Fibroblast of skin of back (primary cell): ENCODE data around the gene CDH4.
"Not testable (repeated sequence)": the region's sequence is repeated elsewhere in the genome, so short reads cannot be mapped to it uniquely, and the experiment has no call there.

Source experiments
- DNase-seq: peaks from one replicate; pipeline ENCODE4 v3.0.0-alpha.2; 2013

The CDH4 gene

GRCh38 chr20:61253640-61254511 is 1.8 kb downstream of the CDH4 start:
- DNase-seq: no peak

- peak; percentile 15 for DNase-seq
These were observed 3.0 kb downstream of the CDH4 start for GRCh38 chr20:61254881-61255626.

- DNase-seq: no peak
These were observed 4.3 kb downstream of the CDH4 start for GRCh38 chr20:61256365-61256764.

- DNase-seq: no peak
These were observed 4.8 kb downstream of the CDH4 start for GRCh38 chr20:61256824-61257223.

GRCh38 chr20:61257611-61258010 is 5.5 kb downstream of the CDH4 start:
- DNase-seq: no peak

- no peak for DNase-seq
These were observed 7.7 kb downstream of the CDH4 start for GRCh38 chr20:61259741-61260140.

- no peak for DNase-seq
These were observed 8.8 kb downstream of the CDH4 start for GRCh38 chr20:61260905-61261304.

- no peak for DNase-seq
These were observed 10.0 kb downstream of the CDH4 start for GRCh38 chr20:61262036-61262435.

- no peak for DNase-seq
These were observed 10.5 kb downstream of the CDH4 start for GRCh38 chr20:61262514-61262913.

- peak; percentile 24 for DNase-seq
These were observed 11.1 kb downstream of the CDH4 start for GRCh38 chr20:61263084-61263695.

GRCh38 chr20:61263938-61264337 is 11.9 kb downstream of the CDH4 start:
- DNase-seq: no peak

GRCh38 chr20:61267241-61267640 is 15.2 kb downstream of the CDH4 start:
- no peak for DNase-seq

GRCh38 chr20:61268024-61268423 is 16.0 kb downstream of the CDH4 start:
- DNase-seq: no peak

- DNase-seq: no peak
These were observed 19.5 kb downstream of the CDH4 start for GRCh38 chr20:61271312-61272231.

GRCh38 chr20:61273024-61273423 is 21.0 kb downstream of the CDH4 start:
- not testable (repeated sequence) for DNase-seq

GRCh38 chr20:61273666-61274065 is 21.6 kb downstream of the CDH4 start:
- DNase-seq: not testable (repeated sequence)

- no peak for DNase-seq
These were observed 22.3 kb downstream of the CDH4 start for GRCh38 chr20:61274326-61274725.

GRCh38 chr20:61278296-61278695 is 26.2 kb downstream of the CDH4 start:
- no peak for DNase-seq

GRCh38 chr20:61279621-61280150 is 27.6 kb downstream of the CDH4 start:
- no peak for DNase-seq

- DNase-seq: no peak
These were observed 28.3 kb downstream of the CDH4 start for GRCh38 chr20:61280217-61280980.

- no peak for DNase-seq
These were observed 29.3 kb downstream of the CDH4 start for GRCh38 chr20:61281286-61281795.
